Measurements from ENCODE around the gene FHIT.

FHIT gene

DNA sequence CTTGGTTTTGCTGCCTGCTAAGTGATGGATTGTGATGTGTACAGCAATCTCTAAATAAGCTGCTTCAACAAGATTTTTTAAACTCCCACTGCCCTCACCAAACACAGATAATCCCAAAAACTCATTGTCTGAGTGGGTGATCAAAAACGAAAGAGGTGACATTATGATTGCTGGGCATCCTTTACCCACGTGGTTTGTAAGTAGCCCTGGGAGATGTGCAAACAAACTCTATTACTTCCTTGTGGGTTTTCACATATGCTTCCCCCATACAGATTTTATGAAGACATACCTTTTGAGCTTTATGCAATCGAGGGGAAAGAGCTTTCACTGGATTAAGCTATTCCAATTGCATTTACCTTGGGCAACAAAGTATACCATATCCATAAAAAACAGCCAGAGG lies 1000.4 kb downstream of the FHIT start:
- no peak for DNase-seq

DNA sequence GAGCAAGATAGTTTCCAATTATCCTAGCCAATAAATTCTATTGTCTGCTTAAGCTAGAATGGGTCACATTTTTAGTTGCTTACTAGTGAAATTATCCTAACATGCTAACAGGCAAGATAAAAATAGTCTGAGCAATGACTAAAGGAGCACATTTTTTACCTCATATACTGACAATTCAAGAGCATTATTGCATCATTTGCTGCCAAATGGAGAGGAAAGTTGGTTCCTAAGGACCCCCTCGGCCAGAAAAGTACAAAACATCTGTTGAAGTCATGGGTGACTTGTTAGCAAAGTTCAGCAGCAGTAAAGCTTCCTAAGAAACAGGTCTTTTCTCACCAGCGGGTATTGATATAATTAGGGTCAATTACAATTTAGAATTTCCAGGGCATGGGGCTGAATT lies 1001.0 kb downstream of the FHIT start:
- DNase-seq: no peak

DNA sequence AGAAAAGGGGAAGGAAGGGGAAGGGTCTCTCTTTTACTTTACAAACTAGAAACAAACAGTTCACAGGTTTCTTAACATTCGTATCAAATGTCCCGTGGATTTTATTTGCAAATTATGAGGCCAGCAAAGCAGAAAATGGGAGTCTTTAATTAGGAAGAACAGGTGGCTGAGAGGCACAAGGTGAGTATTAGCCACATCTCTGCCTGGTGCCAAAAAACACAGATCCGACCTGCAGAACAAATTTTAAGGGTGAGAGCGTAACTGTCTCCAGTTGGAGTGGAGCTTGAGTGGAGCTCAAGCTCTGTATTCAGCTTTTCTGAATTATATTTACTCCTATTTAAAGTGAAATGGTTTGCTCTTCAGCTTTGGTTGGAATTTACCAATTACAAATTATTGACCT lies 1004.9 kb downstream of the FHIT start:
- no peak for DNase-seq

DNA sequence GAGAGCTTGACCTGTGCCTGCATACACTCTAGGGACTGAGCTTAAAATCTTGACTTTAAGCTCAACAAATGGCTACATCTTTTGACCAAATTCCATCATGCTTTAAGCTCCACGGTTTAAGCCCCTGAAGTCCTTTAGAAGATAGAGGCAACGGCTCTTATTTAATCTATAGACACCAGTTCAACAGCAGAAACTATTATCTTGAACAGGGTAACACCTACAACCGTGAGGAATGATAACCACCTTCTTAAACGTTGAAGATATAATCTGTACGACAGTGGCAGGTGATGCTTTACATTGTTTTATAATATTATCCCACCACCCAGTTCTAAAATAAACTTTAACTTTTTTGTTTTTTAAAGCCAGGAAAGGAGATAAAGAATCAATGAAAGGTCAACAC lies 1007.8 kb downstream of the FHIT start:
- DNase-seq: no peak

DNA sequence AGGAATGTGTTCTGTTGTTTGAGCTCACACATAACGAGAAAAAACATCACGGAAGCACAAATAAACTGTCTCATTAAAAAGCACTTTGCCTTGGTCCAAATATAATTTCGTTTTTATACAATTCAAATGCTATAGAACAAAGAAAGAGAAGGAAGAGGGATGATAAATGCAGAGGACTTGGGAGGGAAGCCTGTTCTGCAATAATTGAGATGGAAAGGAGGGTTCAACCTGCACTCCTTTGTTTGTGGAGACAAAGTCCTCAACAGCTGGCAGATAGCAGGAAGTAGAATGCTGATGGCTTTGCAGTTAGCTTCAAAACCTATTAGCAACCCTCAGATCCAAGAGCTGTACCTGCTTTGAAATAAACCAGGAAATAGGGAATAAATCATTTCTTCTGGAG lies 1010.8 kb downstream of the FHIT start:
- no peak for DNase-seq

DNA sequence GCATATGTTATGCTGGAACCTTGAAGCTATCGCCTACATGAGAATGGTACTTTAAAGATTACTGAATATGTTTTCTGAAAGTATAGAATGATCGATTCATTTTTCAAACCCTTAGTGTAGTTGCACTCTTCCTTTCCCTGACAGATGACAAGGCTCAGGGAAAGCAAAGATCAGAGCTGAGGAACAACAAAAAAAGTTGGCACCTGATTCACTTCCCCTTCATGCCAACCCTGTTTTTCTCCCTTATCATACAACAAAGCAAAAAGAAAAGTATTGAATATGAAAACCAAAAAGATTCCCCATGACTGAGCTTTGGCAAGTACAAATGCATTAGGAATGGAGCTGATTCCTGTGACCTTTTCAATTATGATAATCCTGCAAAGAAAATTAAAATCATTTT lies 1012.7 kb downstream of the FHIT start:
- no peak for DNase-seq

DNA sequence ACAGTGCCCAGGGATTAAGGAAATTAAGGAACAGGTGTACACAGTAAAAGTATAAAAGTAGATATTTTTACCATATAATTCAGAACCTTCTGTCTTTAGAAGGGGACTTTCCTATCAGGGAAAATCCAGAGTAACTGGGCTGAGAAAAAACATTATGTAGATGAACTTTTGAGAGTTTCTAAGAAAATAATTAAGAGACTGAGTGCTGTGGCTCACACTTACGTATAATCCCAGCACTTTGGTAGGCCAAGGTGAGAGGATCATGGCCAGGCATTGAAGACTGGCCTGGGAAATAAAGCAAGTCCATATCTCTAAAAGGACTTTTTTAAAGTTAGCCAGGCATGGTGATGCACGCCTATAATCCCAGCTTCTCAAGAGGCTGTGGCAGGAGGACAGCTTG lies 1021.8 kb downstream of the FHIT start:
- no peak for DNase-seq

DNA sequence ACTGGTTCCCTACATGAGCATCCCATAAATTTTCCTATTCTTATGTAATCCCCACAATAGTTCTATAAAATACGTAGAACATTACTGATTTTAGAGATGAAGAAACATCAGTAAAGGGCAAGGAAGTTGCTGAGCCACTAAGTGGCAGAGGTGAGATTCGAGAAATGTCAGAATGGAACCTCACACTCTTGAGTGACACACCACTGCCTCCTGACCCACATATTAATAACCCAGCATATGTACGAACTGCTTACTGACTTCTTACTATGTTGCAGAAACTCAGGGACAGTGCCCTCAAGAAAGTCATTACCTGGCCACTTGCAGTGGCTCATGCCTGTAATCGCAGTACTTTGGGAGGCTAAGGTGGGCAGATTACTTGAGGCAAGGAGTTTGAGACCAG lies 1022.4 kb downstream of the FHIT start:
- DNase-seq: no peak

DNA sequence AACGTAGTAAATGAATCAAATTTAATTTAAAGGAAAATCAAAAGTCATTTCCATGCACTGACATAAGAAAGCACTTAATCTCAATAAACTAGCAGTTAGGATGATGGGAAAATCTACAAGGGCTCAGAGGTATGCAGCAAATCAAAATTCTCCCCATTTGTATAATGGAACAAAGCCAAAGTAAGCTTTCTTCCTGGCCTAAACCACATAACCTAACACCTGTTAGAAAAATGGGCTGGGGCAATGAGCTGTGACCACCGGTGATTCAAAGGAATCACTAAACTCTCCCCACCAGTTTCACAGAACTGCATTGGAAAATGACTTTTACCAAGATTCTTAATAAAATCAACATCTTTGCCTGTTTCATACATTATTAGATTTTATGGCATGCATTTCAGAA lies 1024.3 kb downstream of the FHIT start:
- DNase-seq: no peak

DNA sequence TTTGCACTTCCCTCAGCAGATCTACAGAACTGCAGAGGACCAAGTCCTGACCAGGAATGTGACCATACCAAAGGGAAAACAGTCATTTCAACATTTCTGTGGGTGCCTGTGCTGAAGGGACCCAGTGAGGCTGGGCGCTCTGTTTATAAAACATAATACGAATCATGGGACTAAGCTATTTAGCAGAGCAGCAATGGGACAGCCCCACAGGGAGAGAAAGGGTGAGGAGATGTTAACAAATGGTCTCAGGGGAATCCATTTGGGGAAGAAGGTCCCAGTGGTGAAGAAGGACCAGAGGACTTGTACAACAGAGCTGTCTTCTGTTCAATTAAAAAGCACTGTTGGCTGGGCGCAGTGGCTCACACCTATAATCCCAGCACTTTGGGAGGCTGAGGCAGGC lies 1025.4 kb downstream of the FHIT start:
- no peak for DNase-seq

DNA sequence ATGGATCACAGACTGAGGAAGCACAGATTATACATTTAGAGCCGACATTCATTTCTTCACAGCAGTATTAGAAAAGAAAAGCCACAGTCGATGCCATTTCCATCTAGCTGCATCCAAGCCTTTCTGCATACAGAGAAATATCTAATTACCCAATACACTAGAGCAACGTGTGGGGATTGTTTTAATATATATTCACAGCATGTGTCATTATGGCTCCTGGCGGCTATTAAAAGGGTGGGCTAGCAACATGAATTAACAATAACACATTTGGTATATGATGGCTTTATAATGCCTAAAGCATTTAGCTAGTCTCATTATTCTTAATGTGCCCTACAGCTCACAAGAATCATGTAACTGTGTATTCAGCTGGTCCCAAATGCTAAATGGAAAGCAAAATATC lies 1030.5 kb downstream of the FHIT start:
- DNase-seq: no peak

DNA sequence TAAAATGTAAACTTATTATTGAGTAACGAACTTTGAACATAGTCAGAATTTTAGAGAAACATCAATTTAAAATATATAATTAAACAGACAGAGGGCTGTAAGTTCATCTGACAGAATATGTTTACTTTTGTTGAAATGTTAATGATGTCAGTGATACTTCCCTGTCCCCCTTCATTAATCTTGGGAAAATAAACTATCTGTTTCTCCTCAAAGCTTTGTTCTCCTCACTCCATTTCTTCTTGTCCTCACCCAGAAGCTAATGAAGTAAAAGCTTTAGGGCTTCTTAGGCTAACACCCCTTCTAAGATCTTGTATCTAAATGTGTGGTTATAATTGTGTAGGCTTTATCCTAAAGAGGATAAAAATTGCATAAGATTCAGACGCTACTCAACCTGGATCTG lies 1031.8 kb downstream of the FHIT start:
- DNase-seq: no peak

DNA sequence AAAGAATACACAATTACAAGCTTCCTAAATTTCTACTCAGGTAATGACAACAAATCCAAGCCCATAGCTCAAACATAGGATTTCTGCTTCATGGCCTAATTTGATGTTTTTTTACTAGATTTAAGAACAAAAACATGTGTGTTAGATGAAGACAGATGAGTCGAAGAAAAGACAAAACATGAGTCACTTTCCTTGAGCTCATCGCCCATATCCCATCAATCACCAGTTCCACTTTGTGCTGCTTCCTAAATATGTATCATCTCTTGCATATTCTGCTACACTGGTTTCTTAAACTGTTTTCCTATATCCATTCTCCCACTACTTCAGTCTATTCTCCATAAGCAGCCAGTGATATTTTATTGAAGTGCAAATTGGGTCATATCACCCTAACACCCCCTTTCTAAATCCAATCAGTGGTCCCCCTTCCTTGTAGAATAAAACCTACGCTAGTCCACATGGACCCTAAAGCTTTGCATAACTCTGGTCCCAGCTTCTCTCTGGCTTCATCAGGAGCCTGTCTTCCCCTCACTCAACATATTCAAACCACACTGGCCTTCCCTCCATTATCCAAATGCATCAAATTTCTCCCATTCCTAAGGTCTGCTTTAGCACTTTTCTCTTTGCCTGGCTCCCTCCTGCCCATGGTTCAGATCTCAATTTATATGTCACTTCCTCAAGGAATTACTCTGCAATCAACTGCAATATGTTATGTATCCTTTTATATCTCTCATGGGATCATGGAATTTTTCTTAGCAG lies 1033.9 kb downstream of the FHIT start:
- no peak for DNase-seq

DNA sequence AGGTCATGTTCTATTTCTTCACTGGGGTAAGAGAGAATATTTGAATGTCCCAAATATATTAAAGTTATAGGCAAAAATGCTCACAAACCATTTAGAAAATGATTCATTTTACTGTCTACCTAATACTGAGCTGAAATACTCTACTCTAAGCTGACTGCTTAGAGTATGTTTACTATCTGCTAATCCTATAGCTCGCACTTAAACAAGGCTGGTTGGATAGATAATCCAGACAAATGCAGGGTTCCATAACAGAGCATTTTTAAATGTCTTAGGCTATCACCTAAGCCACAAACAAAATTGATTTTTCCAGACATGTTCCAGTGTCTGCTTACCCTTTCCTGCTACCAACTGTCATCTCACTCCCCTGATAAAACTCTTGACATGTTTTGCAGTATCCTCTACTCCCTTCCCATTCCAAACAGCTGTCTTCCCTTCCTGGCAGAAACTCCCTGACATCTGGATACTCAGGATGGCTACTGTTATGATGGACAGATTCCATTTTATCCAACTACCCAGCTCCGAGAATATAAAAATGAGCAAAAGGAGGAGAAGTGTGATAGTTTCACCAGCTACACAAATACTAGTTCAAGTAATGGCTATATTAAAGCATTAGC lies 1034.7 kb downstream of the FHIT start:
- DNase-seq: no peak

DNA sequence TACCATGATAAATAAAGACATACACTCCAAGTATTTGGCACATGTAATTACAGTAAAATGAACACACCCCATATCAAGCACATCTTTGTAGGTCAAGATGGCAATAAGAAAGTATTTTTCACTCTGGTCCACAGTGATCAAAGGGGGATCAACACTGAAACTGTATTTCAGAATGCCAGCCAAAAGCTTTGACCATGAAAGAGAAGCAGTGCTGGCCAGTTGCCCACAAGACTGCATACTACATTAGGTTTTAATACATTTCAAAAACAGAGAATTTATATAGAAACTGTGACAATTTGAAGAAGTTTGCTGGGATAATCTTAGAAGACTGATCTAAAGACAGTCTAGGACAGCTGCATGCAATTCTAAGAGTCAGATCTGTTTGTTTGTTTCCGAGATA lies 1035.3 kb downstream of the FHIT start:
- DNase-seq: no peak

DNA sequence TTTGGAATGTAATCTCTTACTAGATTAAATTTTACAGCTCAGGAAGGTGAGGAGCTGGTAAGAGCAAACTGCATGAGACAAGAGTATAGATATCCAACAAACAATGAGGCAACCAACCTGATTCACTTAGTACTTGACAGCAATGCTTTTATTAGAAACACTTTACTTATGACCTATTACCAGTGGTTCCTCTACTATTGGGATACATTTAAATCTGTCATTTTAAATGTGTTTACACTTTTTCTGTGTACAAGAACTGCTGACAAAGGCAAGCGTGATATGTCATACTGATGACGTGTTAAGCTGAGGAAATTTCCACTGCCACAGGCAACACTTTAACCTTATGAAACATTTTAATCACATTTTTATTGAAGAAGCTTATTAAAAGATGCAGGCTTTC lies 1043.3 kb downstream of the FHIT start:
- no peak for DNase-seq

DNA sequence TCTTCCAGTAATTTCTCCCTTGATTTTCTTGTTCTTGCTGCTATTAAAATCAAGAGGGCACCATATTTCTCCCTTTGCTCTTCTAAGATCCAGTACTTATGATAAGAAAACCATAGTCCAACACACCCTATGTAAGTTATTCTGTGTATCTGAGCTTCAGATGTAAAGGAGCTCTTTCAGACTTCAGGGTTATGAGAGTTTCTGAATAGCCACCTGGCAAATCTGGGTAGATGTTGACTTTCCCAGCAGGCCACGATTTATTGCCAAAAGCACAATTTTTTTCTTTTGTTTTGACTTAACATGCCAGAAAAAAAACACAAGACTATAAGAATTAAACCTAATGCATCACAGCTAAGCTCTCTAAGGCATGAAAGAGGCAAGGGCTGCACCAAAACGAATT lies 1045.0 kb downstream of the FHIT start:
- DNase-seq: no peak

DNA sequence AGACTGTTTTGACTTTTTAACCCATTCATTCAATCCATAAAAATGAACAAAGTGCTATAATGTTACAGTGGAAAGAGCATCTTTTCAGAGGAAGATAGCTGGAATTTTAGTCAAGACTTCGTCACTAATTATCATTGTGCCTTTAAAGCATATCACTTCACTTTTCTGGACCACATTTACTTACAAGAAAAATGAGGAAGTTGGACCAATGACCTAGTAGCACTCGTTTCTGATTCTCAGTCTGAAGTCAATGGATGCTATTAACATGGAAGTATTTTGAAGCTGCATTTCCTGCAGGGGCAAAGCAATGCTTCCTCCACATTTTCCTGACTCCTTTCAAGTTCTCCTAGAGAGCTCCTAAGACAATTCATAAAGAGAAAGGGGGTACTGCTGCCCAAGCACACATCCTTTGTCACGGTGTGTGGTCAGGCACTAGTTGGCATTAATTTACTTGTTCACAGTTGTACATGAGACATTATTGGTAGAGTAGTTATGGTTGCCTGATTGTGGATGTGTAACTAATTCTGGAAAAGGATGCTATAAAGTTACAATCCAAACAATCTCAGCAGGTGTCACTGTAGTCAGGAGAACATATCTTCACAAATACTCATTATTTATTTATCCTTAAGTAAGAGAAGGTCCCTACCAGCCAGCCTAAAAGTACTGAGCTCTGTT lies 1049.1 kb downstream of the FHIT start:
- no peak for DNase-seq

DNA sequence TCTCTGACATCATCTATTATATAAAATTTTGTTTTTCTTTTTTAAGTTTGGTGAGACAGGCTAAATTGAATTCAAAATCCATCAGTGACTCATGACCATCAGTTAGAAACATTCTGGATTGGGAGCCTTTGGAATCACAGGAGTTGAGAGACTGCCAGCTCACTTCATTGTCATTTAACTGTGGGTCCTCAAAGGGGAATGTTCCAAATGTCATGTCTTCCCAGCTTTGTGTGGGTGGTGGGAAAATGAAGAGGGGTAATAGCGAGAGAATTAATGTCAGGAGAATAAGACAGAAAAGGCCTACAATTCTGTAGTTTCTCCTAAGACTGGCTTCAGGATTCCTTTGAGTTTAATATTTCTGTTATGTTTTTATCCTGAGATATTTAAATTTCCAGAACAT lies 1051.9 kb downstream of the FHIT start:
- DNase-seq: no peak

DNA sequence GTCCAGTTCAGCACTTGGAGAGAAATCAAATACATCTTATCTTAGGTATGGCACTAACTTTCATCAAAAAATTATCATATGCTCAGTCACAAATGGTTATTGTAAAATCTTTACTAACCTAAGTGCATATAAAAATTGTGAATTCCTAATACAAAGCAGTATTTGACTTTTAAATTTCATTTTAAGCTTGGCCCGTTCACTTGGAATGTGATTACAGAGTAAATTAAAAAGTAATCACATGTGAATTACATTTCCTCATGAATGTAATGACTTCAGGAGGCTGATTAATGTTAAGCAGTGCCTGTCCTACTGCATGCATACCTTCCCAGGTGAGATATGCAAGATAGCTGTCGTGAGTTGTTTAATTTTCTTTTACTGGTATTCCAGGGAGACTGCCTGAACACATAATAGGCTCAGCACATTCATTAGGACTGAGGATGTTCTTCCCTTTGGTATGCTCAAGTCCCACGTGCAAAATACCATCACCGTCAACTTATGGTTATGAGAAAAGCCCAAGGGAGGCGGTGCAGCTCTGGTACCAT lies 1053.0 kb downstream of the FHIT start:
- DNase-seq: no peak

DNA sequence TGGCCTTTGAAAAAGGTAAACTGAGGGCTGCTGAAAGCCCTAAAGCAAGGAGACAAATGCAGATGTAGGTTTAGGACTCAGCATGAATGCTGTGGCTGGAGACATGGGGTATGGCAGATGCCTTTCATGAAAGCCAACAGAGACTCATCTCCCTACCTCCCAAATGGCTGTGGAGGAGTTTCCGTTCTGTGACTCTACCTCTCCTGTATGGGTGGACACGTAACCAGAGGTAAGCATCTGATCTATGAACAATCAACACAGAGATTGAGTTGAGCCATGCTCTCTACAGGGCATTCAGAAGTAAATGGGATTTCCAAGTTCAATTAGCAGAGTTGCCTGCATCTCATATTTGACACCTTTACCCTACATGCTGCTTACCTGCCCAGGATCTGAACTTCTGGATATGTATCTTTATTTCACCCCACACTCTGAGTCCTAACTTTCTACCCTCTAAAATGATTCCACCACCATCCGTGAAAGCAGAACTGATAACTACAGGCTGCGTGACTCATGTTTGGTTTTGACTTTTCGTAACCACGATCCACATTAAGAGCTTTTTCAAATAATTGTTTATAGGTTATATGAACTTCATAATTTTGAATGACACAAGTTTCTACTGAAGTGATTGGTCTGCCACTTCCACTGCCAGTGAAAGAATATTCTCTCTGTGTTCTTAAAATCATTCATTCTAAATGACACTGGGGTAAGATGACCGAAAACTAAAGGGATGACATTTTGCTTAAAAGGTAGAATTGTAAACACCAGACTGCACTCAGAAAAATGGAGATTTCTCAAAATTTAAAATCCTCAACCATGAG lies 1058.7 kb downstream of the FHIT start:
- DNase-seq: no peak

DNA sequence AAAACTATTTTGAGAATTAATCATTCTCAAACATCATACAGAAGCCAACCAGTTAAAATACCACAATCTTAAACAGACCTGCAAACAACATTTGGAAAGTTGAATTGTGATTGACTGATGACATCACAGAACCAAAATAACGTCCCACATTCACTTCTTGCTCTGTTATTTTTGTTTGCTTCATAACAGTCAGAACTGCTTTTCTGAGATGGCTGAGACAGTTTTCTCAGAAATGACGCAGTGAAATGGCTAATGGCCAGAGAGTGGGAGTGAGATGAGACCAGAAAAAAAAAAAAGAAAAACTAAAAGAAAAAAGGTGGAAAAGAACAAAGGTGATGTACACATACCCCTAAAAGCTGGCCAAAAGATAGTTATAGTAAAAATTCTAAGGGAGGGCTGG lies 1061.2 kb downstream of the FHIT start:
- no peak for DNase-seq

DNA sequence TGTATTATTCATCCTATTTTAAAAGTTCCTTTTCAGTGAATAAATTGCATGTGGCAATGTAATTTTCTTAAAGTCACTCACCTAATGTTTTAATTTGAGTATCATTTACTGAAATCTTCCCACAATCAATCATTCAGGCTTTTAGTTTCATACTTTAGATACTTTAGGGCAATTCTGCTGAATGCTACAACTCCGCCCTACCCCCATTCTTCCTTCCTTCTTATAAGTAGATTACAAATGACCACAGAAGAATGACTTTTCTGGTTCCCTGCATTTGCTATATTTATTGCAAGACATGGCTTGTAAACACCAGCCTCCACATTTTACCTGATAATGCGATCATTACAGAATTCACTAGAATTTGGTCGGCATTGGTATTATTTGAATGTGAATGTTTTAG lies 1061.9 kb downstream of the FHIT start:
- DNase-seq: no peak

Measured in activated CD8-positive, alpha-beta memory T cell treated with anti-CD3 and anti-CD28 coated beads, Interleukin-2, amount 50 U/mL, for 4 hours (primary cell).